GM23248 (cell line): Measurements from ENCODE around the gene SPOCD1.

Experiments used
- EZH2 ChIP-seq: fragments of 200-600 bp; sonication (generic); IDR thresholded peaks from 2 replicates; pipeline ENCODE4 v1.6.1; 2018; ENCODE audit warnings: antibody characterized with exemption, mild to moderate bottlenecking; ENCODE audit not compliant: insufficient read depth, poor library complexity, severe bottlenecking
- EZH2phosphoT487 ChIP-seq: fragments of 200-600 bp; sonication (generic); IDR thresholded peaks from 2 replicates; pipeline ENCODE4 v1.6.1; 2018; ENCODE audit warnings: antibody characterized with exemption, moderate library complexity, mild to moderate bottlenecking, low read depth; ENCODE audit not compliant: insufficient read depth

GRCh38 chr1:31796707-31797106 is 19.1 kb downstream of the SPOCD1 start:
- TF ChIP-seq EZH2phosphoT487 (no peak), EZH2 (no peak)
